ENCODE measurements around the gene FCER2.

DNA sequence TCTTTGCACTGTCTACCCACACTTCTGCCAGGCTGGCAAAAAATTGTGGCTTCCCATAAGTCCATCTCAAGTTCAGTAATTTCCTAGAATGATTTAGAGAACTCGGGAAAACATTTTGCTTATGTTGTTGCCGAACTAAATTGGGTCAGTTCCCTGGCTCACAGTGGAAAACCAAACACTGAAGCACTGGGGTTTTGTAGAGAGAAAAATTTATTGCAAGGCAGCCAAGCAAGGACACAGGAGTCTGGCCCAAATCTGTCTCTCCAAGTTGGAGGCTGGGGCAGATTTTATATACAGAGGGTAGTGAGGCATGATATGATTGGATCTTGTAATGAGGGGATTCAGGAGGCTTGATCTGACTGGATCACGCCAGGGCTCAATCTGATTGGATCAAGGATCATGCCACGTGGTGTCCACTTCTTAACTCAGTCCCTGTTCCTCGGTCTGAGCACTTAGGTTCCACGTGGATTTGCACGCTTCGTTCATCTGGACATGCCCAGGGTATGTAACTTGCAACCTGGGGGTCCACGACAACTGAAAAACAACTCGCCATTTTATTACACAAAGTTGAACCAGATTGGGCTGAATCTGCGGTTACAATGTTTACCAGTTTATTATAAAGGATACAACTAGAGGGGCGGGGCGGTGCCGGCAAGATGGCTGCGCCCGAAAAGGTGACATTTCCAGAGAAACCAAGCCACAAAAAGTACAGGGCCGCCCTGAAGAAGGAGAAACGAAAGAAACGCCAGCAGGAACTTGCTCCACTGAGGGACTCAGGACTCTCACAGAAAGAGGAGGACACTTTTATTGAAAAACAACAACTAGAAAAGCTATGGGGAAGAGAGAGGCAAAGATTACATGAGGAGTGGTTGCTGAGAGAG is 38.1 kb upstream of the FCER2 start:
- no peak for TF ChIP-seq CTCF (IDR thresholded peaks at IDR 0.05; ENCODE audit: low read depth, low read length, poor library complexity, severe bottlenecking)
- no peak for TF ChIP-seq EZH2phosphoT487 (IDR thresholded peaks at IDR 0.05; ENCODE audit: borderline replicate concordance, low read length)
